NCI-H146 treated with DMSO at 0.1 percent for 48 hours (cell line): ENCODE results near the gene GMDS.
"Not testable (repeated sequence)": the region's sequence is repeated elsewhere in the genome, so short reads cannot be mapped to it uniquely, and the experiment has no call there.

Source experiments
- DNase-seq: peaks from one replicate; lab custom pipeline; 2025; ENCODE audit not compliant: unreplicated experiment; lab: John Stamatoyannopoulos, UW

Gene GMDS

GRCh38 chr6:1762203-1762602 is 483.2 kb downstream of the GMDS start:
- DNase-seq: no peak

GRCh38 chr6:1761477-1761877 is 483.9 kb downstream of the GMDS start:
- DNase-seq: peak; percentile 23

- DNase-seq: no peak
Measured at GRCh38 chr6:1760876-1761275, 484.5 kb downstream of the GMDS start.

- no peak for DNase-seq
Measured at GRCh38 chr6:1759870-1760269, 485.5 kb downstream of the GMDS start.

- no peak for DNase-seq
Measured at GRCh38 chr6:1758076-1758679, 487.2 kb downstream of the GMDS start.

GRCh38 chr6:1757131-1757530 is 488.3 kb downstream of the GMDS start:
- peak; percentile 5 for DNase-seq

- no peak for DNase-seq
Measured at GRCh38 chr6:1756472-1757129, 488.8 kb downstream of the GMDS start.

- DNase-seq: not testable (repeated sequence)
Measured at GRCh38 chr6:1751063-1751462, 494.3 kb downstream of the GMDS start.

GRCh38 chr6:1749041-1749440 is 496.4 kb downstream of the GMDS start:
- no peak for DNase-seq

GRCh38 chr6:1747531-1747930 is 497.9 kb downstream of the GMDS start:
- DNase-seq: no peak

- no peak for DNase-seq
Measured at GRCh38 chr6:1747003-1747402, 498.4 kb downstream of the GMDS start.

GRCh38 chr6:1745814-1746213 is 499.6 kb downstream of the GMDS start:
- DNase-seq: peak; percentile 86

GRCh38 chr6:1744543-1744942 is 500.9 kb downstream of the GMDS start:
- DNase-seq: no peak

- DNase-seq: no peak
Measured at GRCh38 chr6:1739680-1740079, 505.7 kb downstream of the GMDS start.

- no peak for DNase-seq
Measured at GRCh38 chr6:1739220-1739619, 506.2 kb downstream of the GMDS start.

GRCh38 chr6:1738558-1739081 is 506.8 kb downstream of the GMDS start:
- no peak for DNase-seq

- no peak for DNase-seq
Measured at GRCh38 chr6:1737463-1738311, 507.7 kb downstream of the GMDS start.

GRCh38 chr6:1736346-1737105 is 508.9 kb downstream of the GMDS start:
- no peak for DNase-seq

GRCh38 chr6:1735239-1735803 is 510.1 kb downstream of the GMDS start:
- no peak for DNase-seq

GRCh38 chr6:1730882-1731281 is 514.5 kb downstream of the GMDS start:
- no peak for DNase-seq

GRCh38 chr6:1729750-1730140 is 515.7 kb downstream of the GMDS start:
- DNase-seq: no peak
